Common myeloid progenitor, CD34-positive (primary cell): ENCODE data around the gene PTH1R.
A peak's percentile ranks its signal among the peaks of the same experiment; 100 is the strongest.

ENCODE experiments used
- CTCF ChIA-PET: fragments of 350-600 bp; sonication (Branson Sonifier 250); formaldehyde crosslinking; loops from one replicate; lab custom pipeline; 2021; ENCODE audit warnings: antibody characterized with exemption; lab: Charles Lee
- POLR2A ChIA-PET: fragments of 350-600 bp; sonication (Branson Sonifier 250); formaldehyde crosslinking; loops from one replicate; lab custom pipeline; 2021; ENCODE audit warnings: antibody characterized with exemption; lab: Charles Lee
- DNase-seq, 3 donors: peaks; one replicate each; pipeline versions ENCODE4 v3.0.0 to v3.0.0-alpha.2; 2013
- H3K27ac ChIP-seq, 2 experiments: 1 replicate in 1 of 2; 2 replicates in 1 of 2; pipeline ENCODE4 v1.7.0; 2013; ENCODE audit warnings: inconsistent platforms in 2 of 2, low read length in 2 of 2, mild to moderate bottlenecking in 2 of 2, low read depth in 1 of 2, moderate library complexity in 1 of 2; ENCODE audit not compliant: severe bottlenecking in 2 of 2, insufficient read depth in 1 of 2, poor library complexity in 1 of 2
- H3K27me3 ChIP-seq, 5 experiments: replicated peaks in 2 of 5; 1 replicate in 3 of 5; 2 replicates in 2 of 5; pipeline versions ENCODE4 v1.6.1 to v1.7.0; 2013; ENCODE audit warnings: low read length in 4 of 5, mild to moderate bottlenecking in 2 of 5, moderate library complexity in 2 of 5, inconsistent platforms in 1 of 5; ENCODE audit not compliant: insufficient read depth in 5 of 5, control insufficient read depth in 4 of 5
- H3K36me3 ChIP-seq, 4 experiments: 1 replicate in 2 of 4; 2 replicates in 2 of 4; pipeline versions ENCODE4 v1.6.1 to v1.7.0; 2013; ENCODE audit warnings: low read length in 3 of 4, control low read depth in 1 of 4, mild to moderate bottlenecking in 1 of 4; ENCODE audit not compliant: control insufficient read depth in 4 of 4, insufficient read depth in 4 of 4
- H3K4me1 ChIP-seq, 4 experiments: 1 replicate in 3 of 4; 2 replicates in 1 of 4; pipeline versions ENCODE4 v1.6.1 to v1.7.1; 2013; ENCODE audit warnings: low read length in 3 of 4, mild to moderate bottlenecking in 3 of 4, control low read depth in 1 of 4, inconsistent platforms in 1 of 4, moderate library complexity in 1 of 4; ENCODE audit not compliant: control insufficient read depth in 4 of 4, insufficient read depth in 4 of 4; ENCODE audit errors: control extremely low read depth in 1 of 4
- H3K4me3 ChIP-seq, 7 experiments: 1 replicate in 4 of 7; 2 replicates in 3 of 7; pipeline versions ENCODE4 v1.5.1 to v1.7.0; 2013; ENCODE audit warnings: mild to moderate bottlenecking in 7 of 7, low read length in 6 of 7, moderate library complexity in 6 of 7, inconsistent platforms in 2 of 7, low read depth in 2 of 7, control low read depth in 1 of 7; ENCODE audit not compliant: insufficient read depth in 4 of 7, control insufficient read depth in 1 of 7; ENCODE audit errors: extremely low read depth in 1 of 7
- H3K9me3 ChIP-seq, 5 experiments: 1 replicate in 4 of 5; 2 replicates in 1 of 5; pipeline versions ENCODE4 v1.6.1 to v1.7.1; 2013; ENCODE audit warnings: low read length in 4 of 5, mild to moderate bottlenecking in 2 of 5, inconsistent platforms in 1 of 5, low read depth in 1 of 5, moderate library complexity in 1 of 5; ENCODE audit not compliant: control insufficient read depth in 4 of 5, insufficient read depth in 2 of 5; ENCODE audit errors: control extremely low read depth in 1 of 5
- WGBS: methylation state at CpG from one replicate; pipeline ENCODE4 v1.1.5; 2013; ENCODE audit not compliant: insufficient coverage; 5-methylcytosine and 5-hydroxymethylcytosine counted together

PTH1R gene

DNA sequence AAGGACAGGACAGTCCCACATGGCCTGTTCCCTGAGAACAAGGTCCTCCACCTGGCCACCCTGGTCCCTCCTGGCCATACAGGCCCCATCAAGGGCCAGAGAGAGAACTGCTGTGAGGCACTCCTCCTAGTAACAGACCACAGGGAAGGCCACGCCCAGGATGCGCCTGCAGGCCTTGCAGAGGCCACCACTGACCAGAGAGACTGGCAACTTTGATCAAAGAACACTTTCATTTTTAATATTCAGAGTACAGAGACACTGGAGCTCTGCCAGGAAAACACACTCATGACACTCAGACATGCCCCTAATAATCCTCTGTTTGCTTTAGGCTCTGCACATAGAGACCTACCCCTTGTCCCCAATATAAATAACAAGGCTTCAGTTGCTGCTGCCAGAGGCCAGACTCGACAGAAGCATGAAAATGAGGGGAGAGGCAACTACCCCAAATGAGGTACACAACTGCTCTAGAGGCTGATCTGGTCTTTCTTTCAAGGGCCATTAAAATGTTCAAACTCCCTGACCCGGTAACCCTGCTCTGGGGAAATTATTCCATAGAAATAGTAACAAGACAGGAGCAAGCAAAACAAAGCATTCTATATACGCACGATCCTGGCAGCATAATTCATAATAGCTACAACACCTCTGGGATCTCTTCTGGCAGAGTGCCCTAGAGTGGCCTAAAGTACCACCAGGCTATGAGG lies 54.3 kb downstream of the PTH1R start:
- Histone ChIP-seq H3K4me1 (peaks cover 44 to 86% (median 77%) of the 10 kb centered on the region in 4 experiments), H3K4me3 (peak overlapping the region in 2 of 7 experiments; percentile 13 to 43), H3K9me3 (peaks cover 0 to 4% (median 0%) of the 10 kb centered on the region in 5 experiments), H3K27me3 (no peaks in the 10 kb centered on the region), H3K36me3 (peaks cover 5 to 45% (median 12%) of the 10 kb centered on the region in 4 experiments), H3K27ac (peak overlapping the region in 1 of 2 experiments; percentile 45)
- peak in 2 of 3 donors; percentile 72 to 77 for DNase-seq
- ChIA-PET POLR2A (interaction anchor here (0.9 to 1.4 kb wide), 2 partner anchors 21 to 48 kb away, joined by 3 to 4 read pairs; partner anchors contain the start of gene NBEAL2), CTCF (interaction anchor here (1.0 to 3.0 kb wide), 7 partner anchors 8 to 34 kb away, joined by 3 to 17 read pairs (median 4); no protein-coding TSS in a partner anchor)
- 33% methylated on average over 2 of the region's 6 CpGs for WGBS

DNA sequence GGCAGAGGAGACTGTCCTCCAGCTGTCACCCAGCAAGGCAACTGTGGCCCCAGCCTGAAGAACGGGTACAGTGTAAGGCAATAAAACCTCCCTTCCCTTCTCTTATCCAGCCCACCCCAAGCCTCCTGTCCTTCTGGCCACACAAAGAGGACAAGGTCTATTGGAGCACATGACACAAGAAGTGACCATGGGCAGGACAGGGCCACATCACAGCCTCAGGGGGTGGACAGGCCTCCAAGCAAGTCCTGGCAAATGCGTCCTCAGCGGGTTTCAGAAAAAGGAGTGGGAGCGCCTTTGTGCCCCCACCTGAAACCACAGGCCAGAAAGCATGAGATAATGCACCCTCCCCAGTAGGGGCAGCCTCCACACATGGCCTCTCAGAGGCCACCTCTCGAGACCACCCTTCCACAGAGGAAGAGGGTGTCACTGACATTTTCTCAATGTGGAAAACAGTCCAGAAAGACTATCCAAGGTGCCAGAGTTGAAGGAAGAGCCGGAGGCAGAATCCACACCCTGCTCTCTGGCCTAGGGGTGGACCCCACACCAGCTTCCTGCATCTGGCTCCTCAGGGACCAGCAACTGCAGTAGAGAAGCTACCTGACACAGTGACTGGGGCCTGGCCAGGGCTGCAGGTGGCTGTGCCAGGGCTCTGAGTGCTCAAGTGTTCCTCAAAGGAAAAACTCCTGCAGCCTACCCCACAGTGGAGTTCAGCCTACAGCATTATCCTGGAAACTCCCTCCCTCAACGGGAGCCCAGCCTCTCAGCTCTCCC lies 55.1 kb downstream of the PTH1R start:
- Histone ChIP-seq H3K4me3 (no peak overlapping the region), H3K36me3 (peaks cover 7 to 52% (median 18%) of the 10 kb centered on the region in 4 experiments), H3K27ac (peak overlapping the region in 1 of 2 experiments; percentile 45), H3K4me1 (peaks cover 41 to 84% (median 68%) of the 10 kb centered on the region in 4 experiments), H3K9me3 (peaks cover 0 to 4% (median 0%) of the 10 kb centered on the region in 5 experiments), H3K27me3 (no peaks in the 10 kb centered on the region)
- DNase-seq, result peak in 1 of 3 donors; percentile 42
- CTCF ChIA-PET, result interaction anchor here (0.8 to 3.0 kb wide), 6 partner anchors 9 to 66 kb away, joined by 3 to 15 read pairs (median 4); no protein-coding TSS in a partner anchor
- 86% methylated on average over 5 of the region's 7 CpGs for WGBS
- POLR2A ChIA-PET, result no interaction called here

DNA sequence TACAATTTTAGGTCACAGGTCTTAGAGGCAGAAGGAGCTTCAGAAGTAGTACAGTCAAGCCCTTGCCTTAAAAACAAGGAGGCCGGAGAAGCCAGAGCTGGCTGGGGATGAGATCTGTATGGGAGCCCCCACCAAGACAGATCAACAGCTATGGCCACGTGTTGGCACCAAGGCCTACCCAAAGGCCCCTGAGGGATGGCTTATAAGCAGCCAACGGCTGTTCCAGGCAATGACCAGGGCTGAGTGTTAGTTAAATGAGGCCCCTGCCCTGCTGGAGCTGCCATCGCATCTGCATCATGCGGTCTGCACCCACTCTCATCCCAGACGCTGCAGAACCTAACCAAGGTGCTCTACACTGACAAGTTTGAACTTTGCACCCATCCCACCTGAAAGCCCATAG lies 55.7 kb downstream of the PTH1R start:
- ChIA-PET CTCF (interaction anchor here (0.8 to 2.1 kb wide), 6 partner anchors 7 to 65 kb away, joined by 3 to 15 read pairs (median 4); no protein-coding TSS in a partner anchor), POLR2A (no interaction called here)
- peaks cover 0 to 4% (median 0%) of the 10 kb centered on the region in 5 experiments for H3K9me3 ChIP-seq
- H3K4me1 ChIP-seq, result peaks cover 39 to 78% (median 62%) of the 10 kb centered on the region in 4 experiments
- H3K27me3 ChIP-seq, result no peaks in the 10 kb centered on the region
- H3K27ac ChIP-seq, result no peak overlapping the region
- H3K4me3 ChIP-seq, result no peak overlapping the region
- H3K36me3 ChIP-seq, result peaks cover 7 to 56% (median 22%) of the 10 kb centered on the region in 4 experiments
- 79% methylated on average over 6 of the region's 6 CpGs for WGBS
- no peak for DNase-seq

DNA sequence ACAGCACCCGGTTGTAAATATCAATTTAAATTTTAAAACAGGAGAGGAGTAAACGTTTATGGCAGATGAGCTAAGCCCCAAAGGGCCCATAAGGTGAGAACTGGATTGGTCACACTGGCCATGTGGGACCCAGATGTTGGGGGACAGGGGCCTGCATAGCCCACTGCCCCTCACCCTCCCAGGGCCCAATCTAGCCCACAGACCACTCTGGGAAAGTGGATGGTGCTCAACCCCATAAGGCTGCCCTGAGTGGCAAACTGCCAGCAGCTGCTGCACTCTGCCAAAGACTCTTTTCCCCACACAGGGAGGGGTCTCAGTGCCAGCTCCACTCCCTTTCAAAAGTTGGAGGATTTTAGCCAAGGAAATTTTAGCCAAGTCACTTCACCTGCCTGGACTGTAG lies 56.6 kb downstream of the PTH1R start:
- Histone ChIP-seq H3K27me3 (no peaks in the 10 kb centered on the region), H3K27ac (no peak overlapping the region), H3K36me3 (peaks cover 12 to 61% (median 24%) of the 10 kb centered on the region in 4 experiments), H3K4me1 (peaks cover 36 to 78% (median 57%) of the 10 kb centered on the region in 4 experiments), H3K4me3 (no peak overlapping the region), H3K9me3 (no peaks in the 10 kb centered on the region)
- CTCF ChIA-PET, result interaction anchor here (0.7 to 3.2 kb wide), 9 partner anchors 8 to 214 kb away, joined by 3 to 15 read pairs (median 6); no protein-coding TSS in a partner anchor
- 80% methylated on average over 1 of the region's 2 CpGs for WGBS
- no peak for DNase-seq
- POLR2A ChIA-PET, result no interaction called here

DNA sequence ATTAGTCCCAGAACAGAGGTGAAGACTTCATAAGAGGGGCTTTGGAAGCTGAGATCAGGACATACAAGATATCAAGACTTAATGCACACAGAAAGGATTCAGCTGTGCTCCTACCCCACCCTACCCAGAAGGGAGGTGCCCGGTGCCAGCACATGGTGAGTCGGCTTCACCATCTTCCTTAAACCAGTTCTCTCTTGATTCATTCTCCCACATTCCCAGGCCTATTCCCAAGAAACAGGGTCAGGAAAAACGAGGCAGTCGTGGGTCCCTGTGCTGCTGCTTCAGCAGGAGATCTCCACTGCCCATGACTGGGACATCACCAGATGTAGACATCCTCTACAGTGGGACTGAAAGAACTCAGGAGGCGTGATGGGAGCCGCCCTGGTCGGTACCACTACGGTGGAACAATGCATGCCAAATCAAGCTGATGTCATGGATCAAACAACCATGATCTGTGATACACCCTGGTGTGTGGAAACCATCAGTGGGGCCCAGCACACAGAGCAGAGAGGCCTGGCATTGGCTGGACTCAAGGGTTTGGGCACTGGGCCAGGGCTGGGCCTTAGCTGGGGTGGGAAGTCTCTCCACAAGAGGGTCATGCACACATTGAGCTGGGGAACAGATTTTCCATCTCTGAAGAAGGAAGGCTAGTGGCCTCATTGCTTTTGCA lies 57.1 kb downstream of the PTH1R start:
- no peak for DNase-seq
- Histone ChIP-seq H3K27me3 (no peaks in the 10 kb centered on the region), H3K4me1 (peaks cover 32 to 79% (median 54%) of the 10 kb centered on the region in 4 experiments), H3K9me3 (no peaks in the 10 kb centered on the region), H3K4me3 (no peak overlapping the region), H3K27ac (no peak overlapping the region), H3K36me3 (peaks cover 12 to 62% (median 26%) of the 10 kb centered on the region in 4 experiments)
- WGBS, result 95% methylated on average over 8 of the region's 8 CpGs
- ChIA-PET CTCF (interaction anchor here (0.7 to 3.2 kb wide), 10 partner anchors 8 to 214 kb away, joined by 4 to 15 read pairs (median 6); no protein-coding TSS in a partner anchor), POLR2A (no interaction called here)

DNA sequence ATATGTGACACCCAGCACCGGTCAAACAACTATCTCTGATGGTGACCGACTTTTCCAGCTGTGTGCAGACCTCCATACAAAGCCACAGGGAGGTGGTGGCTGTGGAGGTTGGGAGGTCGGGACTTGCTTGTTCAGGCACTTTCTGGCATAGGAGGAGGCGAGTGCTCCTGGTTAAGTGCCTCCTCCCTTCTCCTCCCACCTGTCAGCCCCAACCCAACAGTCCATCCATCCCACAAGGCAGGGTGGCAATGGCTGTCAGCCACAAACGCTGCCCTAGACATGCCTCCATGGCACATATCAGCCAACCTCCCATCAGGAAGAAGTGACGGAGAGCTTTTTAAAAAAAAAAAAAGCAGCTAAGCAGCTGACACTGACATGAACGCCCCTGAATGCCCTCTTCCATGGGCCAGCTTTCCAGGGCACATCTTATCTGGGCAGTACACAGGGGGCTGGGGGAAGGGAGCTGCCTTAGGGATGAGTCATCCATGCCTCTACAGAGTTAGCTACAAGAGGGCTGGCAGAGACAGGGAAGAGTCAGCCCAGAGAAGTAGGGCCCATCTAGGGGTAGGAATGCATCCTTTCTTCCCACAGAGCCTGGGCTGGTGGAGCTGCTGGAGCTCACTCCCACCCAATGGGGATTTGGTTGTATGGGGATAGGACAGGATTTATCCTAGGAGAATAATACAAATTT lies 57.8 kb downstream of the PTH1R start:
- DNase-seq, result peak in 1 of 3 donors; percentile 34
- Histone ChIP-seq H3K9me3 (no peaks in the 10 kb centered on the region), H3K4me3 (no peak overlapping the region), H3K4me1 (peaks cover 27 to 80% (median 53%) of the 10 kb centered on the region in 4 experiments), H3K27me3 (no peaks in the 10 kb centered on the region), H3K36me3 (peaks cover 12 to 68% (median 30%) of the 10 kb centered on the region in 4 experiments), H3K27ac (peak overlapping the region in 1 of 2 experiments; percentile 15)
- ChIA-PET POLR2A (no interaction called here), CTCF (interaction anchor here (0.7 to 3.2 kb wide), 14 partner anchors 9 to 88 kb away, joined by 3 to 14 read pairs (median 6); no protein-coding TSS in a partner anchor)
- 90% methylated on average over 3 of the region's 7 CpGs for WGBS
